HG03439 (cell line): ENCODE results near the gene MYD88.

Experiments used
- ATAC-seq: cut with Tn5 transposase; IDR thresholded peaks from one replicate; pipeline ENCODE4 v1.9.1; 2021; ENCODE audit warnings: mild to moderate bottlenecking, moderate library complexity; ENCODE audit not compliant: unreplicated experiment

The MYD88 gene

GRCh38 chr3:38111696-38112377 lies 26.6 kb upstream of the MYD88 start:
- ATAC-seq: no peak

GRCh38 chr3:38112378-38112761 lies 26.1 kb upstream of the MYD88 start:
- no peak for ATAC-seq

GRCh38 chr3:38114052-38114874 lies 24.2 kb upstream of the MYD88 start:
- no peak for ATAC-seq

- ATAC-seq: no peak
Measured at GRCh38 chr3:38114875-38115644, 23.4 kb upstream of the MYD88 start.

GRCh38 chr3:38115645-38116427 lies 22.6 kb upstream of the MYD88 start:
- ATAC-seq: no peak

GRCh38 chr3:38116471-38117162 lies 21.8 kb upstream of the MYD88 start:
- ATAC-seq: no peak

GRCh38 chr3:38117163-38117716 lies 21.2 kb upstream of the MYD88 start:
- ATAC-seq: no peak

- no peak for ATAC-seq
Measured at GRCh38 chr3:38117748-38118420, 20.6 kb upstream of the MYD88 start.

GRCh38 chr3:38118421-38119247 lies 19.8 kb upstream of the MYD88 start:
- ATAC-seq: no peak

- no peak for ATAC-seq
Measured at GRCh38 chr3:38119248-38119544, 19.3 kb upstream of the MYD88 start.

GRCh38 chr3:38119821-38120692 lies 18.4 kb upstream of the MYD88 start:
- ATAC-seq: no peak

- no peak for ATAC-seq
Measured at GRCh38 chr3:38120693-38121450, 17.6 kb upstream of the MYD88 start.

- ATAC-seq: no peak
Measured at GRCh38 chr3:38121451-38121831, 17.0 kb upstream of the MYD88 start.

- ATAC-seq: no peak
Measured at GRCh38 chr3:38121832-38122461, 16.5 kb upstream of the MYD88 start.

- no peak for ATAC-seq
Measured at GRCh38 chr3:38122712-38123290, 15.7 kb upstream of the MYD88 start.
